Vagina (tissue), 2 donors: Measurements from ENCODE around the gene NT5C2.

Source experiments
- POLR2AphosphoS5 ChIP-seq, 2 donors: sonication (generic); formaldehyde crosslinking; IDR thresholded peaks; one replicate each; pipeline ENCODE4 v1.9.0; 2017; ENCODE audit warnings: antibody characterized with exemption in 2 of 2, mild to moderate bottlenecking in 2 of 2, low read depth in 1 of 2; ENCODE audit not compliant: insufficient read depth in 1 of 2
- TF ChIP-seq, protein P1 (sequence below), 3 experiments: fragments of 450-650 bp in 2 of 3; fragments of 200-600 bp in 1 of 3; sonication (generic) in 1 of 3; IDR thresholded peaks; one replicate each; pipeline ENCODE4 v1.5.1; 2017 to 2019; ENCODE audit warnings: antibody characterized with exemption in 3 of 3, mild to moderate bottlenecking in 2 of 3, moderate library complexity in 2 of 3

DNA sequence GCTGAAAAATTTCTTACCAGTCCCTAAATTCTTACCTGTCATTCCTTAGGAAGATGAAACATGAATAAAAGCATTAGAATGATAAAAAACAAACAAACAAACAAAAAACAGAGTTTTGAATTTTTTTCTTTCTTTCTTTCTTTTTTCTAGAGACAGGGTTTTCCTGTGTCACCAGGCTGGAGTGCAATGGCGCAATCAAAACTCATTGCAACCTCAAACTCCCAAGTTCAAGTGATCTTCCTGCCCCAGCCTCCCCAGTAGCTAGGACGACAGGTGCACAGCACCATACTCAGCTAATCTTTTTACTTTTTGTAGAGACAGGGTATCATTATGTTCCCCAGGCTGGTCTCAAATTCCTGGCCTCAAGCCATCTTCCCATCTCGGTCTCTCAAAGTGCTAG is 26.5 kb downstream of the NT5C2 start:
- TF ChIP-seq, protein P1, sequence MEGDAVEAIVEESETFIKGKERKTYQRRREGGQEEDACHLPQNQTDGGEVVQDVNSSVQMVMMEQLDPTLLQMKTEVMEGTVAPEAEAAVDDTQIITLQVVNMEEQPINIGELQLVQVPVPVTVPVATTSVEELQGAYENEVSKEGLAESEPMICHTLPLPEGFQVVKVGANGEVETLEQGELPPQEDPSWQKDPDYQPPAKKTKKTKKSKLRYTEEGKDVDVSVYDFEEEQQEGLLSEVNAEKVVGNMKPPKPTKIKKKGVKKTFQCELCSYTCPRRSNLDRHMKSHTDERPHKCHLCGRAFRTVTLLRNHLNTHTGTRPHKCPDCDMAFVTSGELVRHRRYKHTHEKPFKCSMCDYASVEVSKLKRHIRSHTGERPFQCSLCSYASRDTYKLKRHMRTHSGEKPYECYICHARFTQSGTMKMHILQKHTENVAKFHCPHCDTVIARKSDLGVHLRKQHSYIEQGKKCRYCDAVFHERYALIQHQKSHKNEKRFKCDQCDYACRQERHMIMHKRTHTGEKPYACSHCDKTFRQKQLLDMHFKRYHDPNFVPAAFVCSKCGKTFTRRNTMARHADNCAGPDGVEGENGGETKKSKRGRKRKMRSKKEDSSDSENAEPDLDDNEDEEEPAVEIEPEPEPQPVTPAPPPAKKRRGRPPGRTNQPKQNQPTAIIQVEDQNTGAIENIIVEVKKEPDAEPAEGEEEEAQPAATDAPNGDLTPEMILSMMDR (IDR thresholded peaks at IDR 0.05) = no peak
- no peak for TF ChIP-seq POLR2AphosphoS5 (IDR thresholded peaks at IDR 0.05; ENCODE audit: insufficient read depth in 1 of 2, low read depth in 1 of 2)
